GM13976 (cell line): Measurements from ENCODE around the gene ZNRF3.

Source experiments
- DNase-seq: peaks from one replicate; pipeline ENCODE4 v3.0.0; 2012; ENCODE audit warnings: low spot score
- CTCF ChIP-seq: IDR thresholded peaks from 2 replicates; pipeline ENCODE4 v1.5.1; 2012; ENCODE audit warnings: borderline replicate concordance, mild to moderate bottlenecking; ENCODE audit not compliant: insufficient read depth; ENCODE audit errors: extremely low read depth, missing control alignments, control extremely low read depth
- in situ Hi-C: fragments of 300-500 bp; cut with MboI; formaldehyde crosslinking; loops from one replicate; pipeline ENCODE4 v1.12.0; 2022; ENCODE audit warnings: low sequenced_read_pairs, mixed read lengths, inconsistent platforms; ENCODE audit not compliant: unreplicated experiment

ZNRF3 gene

GRCh38 chr22:28927630-28928029, 44.3 kb downstream of the ZNRF3 start:
- DNase-seq, result no peak
- no peak for TF ChIP-seq CTCF
- in situ Hi-C loops, result no loop called here

GRCh38 chr22:28929197-28929596, 45.8 kb downstream of the ZNRF3 start:
- no peak for TF ChIP-seq CTCF
- in situ Hi-C loops, result no loop called here
- no peak for DNase-seq

- no peak for TF ChIP-seq CTCF
- in situ Hi-C loops, result no loop called here
- no peak for DNase-seq
Observed at GRCh38 chr22:28930357-28931007, 47.1 kb downstream of the ZNRF3 start.

GRCh38 chr22:28931844-28932567, 48.6 kb downstream of the ZNRF3 start:
- in situ Hi-C loops, result no loop called here
- TF ChIP-seq CTCF, result no peak
- no peak for DNase-seq

GRCh38 chr22:28933321-28933720, 49.9 kb downstream of the ZNRF3 start:
- in situ Hi-C loops, result no loop called here
- TF ChIP-seq CTCF, result no peak
- DNase-seq, result no peak

GRCh38 chr22:28934026-28934425, 50.7 kb downstream of the ZNRF3 start:
- no peak for TF ChIP-seq CTCF
- in situ Hi-C loops, result no loop called here
- DNase-seq, result no peak
